CD14-positive monocyte (primary cell): ENCODE measurements around the gene CCNI. TPM values are rescaled to one million over a fixed set of nuclear protein-coding genes. Genes with fewer than 3 reads are reported as not detected.

Experiments
- DNase-seq, 3 donors: peaks; one replicate each; pipeline ENCODE4 v3.0.0-alpha.2; 2011 to 2022
- H2AFZ ChIP-seq: 2 replicates; pipeline ENCODE4 v1.6.0; 2012; ENCODE audit warnings: mild to moderate bottlenecking, low read depth, low read length, inconsistent platforms; ENCODE audit not compliant: insufficient read depth, poor library complexity, severe bottlenecking
- H3K27ac ChIP-seq, 2 donors: 1 replicate in 1 of 2; 2 replicates in 1 of 2; pipeline ENCODE4 v1.5.1; 2012 to 2013; ENCODE audit warnings: low read length in 2 of 2, control low read depth in 1 of 2, inconsistent platforms in 1 of 2, low read depth in 1 of 2, mild to moderate bottlenecking in 1 of 2
- H3K27me3 ChIP-seq, 2 donors: one replicate each; pipeline versions ENCODE4 v1.6.0 to v1.6.1; 2011 to 2013; ENCODE audit warnings: low read length in 2 of 2; ENCODE audit not compliant: control insufficient read depth in 2 of 2, insufficient read depth in 2 of 2
- H3K36me3 ChIP-seq, 2 donors: replicated peaks in 1 of 2; 1 replicate in 1 of 2; 2 replicates in 1 of 2; pipeline versions ENCODE4 v1.5.1 to v1.6.1; 2012 to 2013; ENCODE audit warnings: low read length in 2 of 2, control low read depth in 1 of 2, inconsistent platforms in 1 of 2, mild to moderate bottlenecking in 1 of 2; ENCODE audit not compliant: insufficient read depth in 2 of 2, control insufficient read depth in 1 of 2
- H3K4me1 ChIP-seq, 2 donors: 1 replicate in 1 of 2; 2 replicates in 1 of 2; pipeline versions ENCODE4 v1.5.1 to v1.6.1; 2012 to 2013; ENCODE audit warnings: low read length in 2 of 2, control low read depth in 1 of 2, inconsistent platforms in 1 of 2, mild to moderate bottlenecking in 1 of 2, moderate library complexity in 1 of 2; ENCODE audit not compliant: insufficient read depth in 2 of 2, control insufficient read depth in 1 of 2
- H3K4me2 ChIP-seq: replicated peaks from 2 replicates; pipeline ENCODE3; 2012; ENCODE audit warnings: low read length, moderate library complexity, mild to moderate bottlenecking; ENCODE audit not compliant: poor library complexity, severe bottlenecking; ENCODE audit errors: extremely low read depth
- H3K4me3 ChIP-seq, 3 experiments: fragments of 200-600 bp in 1 of 3; sonication (generic) in 1 of 3; replicated peaks in 1 of 3; 1 replicate in 2 of 3; 2 replicates in 1 of 3; pipeline ENCODE4 v1.5.1; 2011 to 2013; ENCODE audit warnings: low read length in 3 of 3, mild to moderate bottlenecking in 3 of 3, control low read depth in 2 of 3, low read depth in 2 of 3, inconsistent platforms in 1 of 3, moderate library complexity in 1 of 3
- H3K79me2 ChIP-seq: 2 replicates; pipeline ENCODE4 v1.6.0; 2012; ENCODE audit warnings: mild to moderate bottlenecking, control low read depth, inconsistent platforms, low read length, moderate library complexity; ENCODE audit not compliant: insufficient read depth
- H3K9ac ChIP-seq: 2 replicates; pipeline ENCODE4 v1.6.0; 2017; ENCODE audit warnings: low read length, mild to moderate bottlenecking; ENCODE audit not compliant: insufficient read depth, poor library complexity, severe bottlenecking
- H3K9me3 ChIP-seq, 2 donors: replicated peaks in 1 of 2; 1 replicate in 1 of 2; 2 replicates in 1 of 2; pipeline versions ENCODE4 v1.5.1 to v1.6.1; 2012 to 2013; ENCODE audit warnings: low read length in 2 of 2, control low read depth in 1 of 2; ENCODE audit not compliant: control insufficient read depth in 1 of 2, insufficient read depth in 1 of 2
- H4K20me1 ChIP-seq: 2 replicates; pipeline ENCODE4 v1.6.0; 2012; ENCODE audit warnings: mild to moderate bottlenecking, low read length, control low read depth, moderate library complexity; ENCODE audit not compliant: insufficient read depth
- H3K27ac Mint-ChIP-seq, 7 donors: one replicate each; pipeline ENCODE4 v1.8.0; 2020; ENCODE audit warnings: mild to moderate bottlenecking in 7 of 7, mixed read lengths in 7 of 7, moderate library complexity in 6 of 7, inconsistent platforms in 2 of 7
- H3K27me3 Mint-ChIP-seq, 3 donors: one replicate each; pipeline ENCODE4 v1.8.0; 2021 to 2022; ENCODE audit warnings: low read depth in 3 of 3, mild to moderate bottlenecking in 3 of 3, mixed read lengths in 3 of 3, moderate library complexity in 3 of 3, inconsistent platforms in 1 of 3
- H3K36me3 Mint-ChIP-seq, 2 donors: one replicate each; pipeline ENCODE4 v1.8.0; 2020; ENCODE audit warnings: mixed read lengths in 2 of 2, inconsistent platforms in 1 of 2, mild to moderate bottlenecking in 1 of 2
- H3K4me1 Mint-ChIP-seq: one replicate; pipeline ENCODE4 v1.8.0; 2020; ENCODE audit warnings: mild to moderate bottlenecking, mixed read lengths
- H3K4me3 Mint-ChIP-seq, 2 donors: one replicate each; pipeline ENCODE4 v1.8.0; 2020; ENCODE audit warnings: mild to moderate bottlenecking in 2 of 2, mixed read lengths in 2 of 2, moderate library complexity in 1 of 2
- H3K9me3 Mint-ChIP-seq, 7 donors: one replicate each; pipeline ENCODE4 v1.8.0; 2020 to 2022; ENCODE audit warnings: mixed read lengths in 7 of 7, mild to moderate bottlenecking in 6 of 7, moderate library complexity in 6 of 7, inconsistent platforms in 2 of 7
- CTCF ChIP-seq: fragments of 200-600 bp; IDR thresholded peaks from one replicate; pipeline ENCODE4 v1.8.0; 2022; ENCODE audit warnings: antibody characterized with exemption, mild to moderate bottlenecking
- WGBS: methylation state at CpG from one replicate; pipeline ENCODE4 v1.1.5; 2013; ENCODE audit warnings: missing lambda C conversion rate; ENCODE audit not compliant: insufficient coverage; 5-methylcytosine and 5-hydroxymethylcytosine counted together
- intact Hi-C, 2 donors: fragments of 100-400 bp; cut with micrococcal nuclease; formaldehyde crosslinking; loops; one replicate each; pipeline versions ENCODE4 v1.15.0 to v1.15.1; 2023
- polyA plus RNA-seq, 3 donors: library from polyadenylated mRNA; depleted of rRNA in 1 of 3; unstranded in 2 of 3; stranded (reverse) in 1 of 3; fragments of 300-500 nt in 2 of 3; fragments of >200 nt in 1 of 3; fragmentation: Illumina TruSeq in 2 of 3; gene quantifications; 1 replicate in 2 of 3; 2 replicates in 1 of 3; pipeline ENCODE4 v1.2.3, GENCODE V29; 2012 to 2021

The CCNI gene
- polyA plus RNA-seq, 3 donors, result 106 to 264 (median 171) TPM

GRCh38 chr4:77022560-77023179 lies 53.1 kb downstream of the CCNI start:
- no peak overlapping the region for H3K4me2 ChIP-seq
- TF ChIP-seq CTCF, result no peak
- Mint-ChIP-seq H3K27me3 (no peaks in the 10 kb centered on the region), H3K4me3 (no peak overlapping the region), H3K27ac (peak overlapping the region in 1 of 7 donors; percentile 20), H3K9me3 (no peaks in the 10 kb centered on the region), H3K4me1 (peaks cover 7% of the 10 kb centered on the region), H3K36me3 (peaks cover 32 to 33% of the 10 kb centered on the region in 2 donors)
- H2AFZ ChIP-seq, result no peak overlapping the region
- no peaks in the 10 kb centered on the region for H3K27me3 ChIP-seq
- H3K9ac ChIP-seq, result no peak overlapping the region
- no peaks in the 10 kb centered on the region for H4K20me1 ChIP-seq
- no peaks in the 10 kb centered on the region for H3K79me2 ChIP-seq
- WGBS, result 86% methylated on average over 1 of the region's 5 CpGs
- DNase-seq, result no peak
- no peak overlapping the region for H3K27ac ChIP-seq
- no peaks in the 10 kb centered on the region for H3K9me3 ChIP-seq
- no peaks in the 10 kb centered on the region for H3K4me1 ChIP-seq
- H3K4me3 ChIP-seq, result no peak overlapping the region
- intact Hi-C loops, result no loop called here
- H3K36me3 ChIP-seq, result peaks cover 5 to 36% of the 10 kb centered on the region in 2 donors

GRCh38 chr4:77021614-77022089 lies 54.1 kb downstream of the CCNI start:
- peaks cover 33 to 34% of the 10 kb centered on the region in 2 donors for H3K36me3 Mint-ChIP-seq
- H3K27me3 ChIP-seq, result no peaks in the 10 kb centered on the region
- DNase-seq, result peak in 2 of 3 donors; percentile 7 to 9
- no peak overlapping the region for H3K4me3 Mint-ChIP-seq
- 80% methylated on average over 1 of the region's 5 CpGs for WGBS
- H4K20me1 ChIP-seq, result no peaks in the 10 kb centered on the region
- peaks cover 5 to 32% of the 10 kb centered on the region in 2 donors for H3K36me3 ChIP-seq
- no peaks in the 10 kb centered on the region for H3K4me1 ChIP-seq
- H2AFZ ChIP-seq, result no peak overlapping the region
- no peaks in the 10 kb centered on the region for H3K9me3 Mint-ChIP-seq
- no peaks in the 10 kb centered on the region for H3K27me3 Mint-ChIP-seq
- no peak for TF ChIP-seq CTCF
- no peaks in the 10 kb centered on the region for H3K9me3 ChIP-seq
- H3K4me2 ChIP-seq, result no peak overlapping the region
- H3K79me2 ChIP-seq, result no peaks in the 10 kb centered on the region
- no peak overlapping the region for H3K27ac ChIP-seq
- peaks cover 7% of the 10 kb centered on the region for H3K4me1 Mint-ChIP-seq
- peak overlapping the region in 2 of 7 donors; percentile 11 to 26 for H3K27ac Mint-ChIP-seq
- intact Hi-C loops, result no loop called here
- H3K4me3 ChIP-seq, result no peak overlapping the region
- no peak overlapping the region for H3K9ac ChIP-seq
